Stimulated activated CD4-positive, alpha-beta T cell treated with anti-CD3 and anti-CD28 coated beads, Interleukin-4, amount 100 ng/mL, for 4 hours (primary cell): ENCODE measurements around the gene SLC13A3.

Source experiments
- DNase-seq, 2 experiments: peaks; one replicate each; pipeline ENCODE4 v3.0.0-alpha.2; 2020

The SLC13A3 gene

GRCh38 chr20:46602429-46602828 is 48.8 kb downstream of the SLC13A3 start:
- no peak for DNase-seq

- DNase-seq = no peak
These were observed 49.6 kb downstream of the SLC13A3 start for GRCh38 chr20:46601603-46602122.

GRCh38 chr20:46600286-46600752 is 50.9 kb downstream of the SLC13A3 start:
- DNase-seq = no peak

GRCh38 chr20:46599227-46599987 is 51.9 kb downstream of the SLC13A3 start:
- no peak for DNase-seq

DNA sequence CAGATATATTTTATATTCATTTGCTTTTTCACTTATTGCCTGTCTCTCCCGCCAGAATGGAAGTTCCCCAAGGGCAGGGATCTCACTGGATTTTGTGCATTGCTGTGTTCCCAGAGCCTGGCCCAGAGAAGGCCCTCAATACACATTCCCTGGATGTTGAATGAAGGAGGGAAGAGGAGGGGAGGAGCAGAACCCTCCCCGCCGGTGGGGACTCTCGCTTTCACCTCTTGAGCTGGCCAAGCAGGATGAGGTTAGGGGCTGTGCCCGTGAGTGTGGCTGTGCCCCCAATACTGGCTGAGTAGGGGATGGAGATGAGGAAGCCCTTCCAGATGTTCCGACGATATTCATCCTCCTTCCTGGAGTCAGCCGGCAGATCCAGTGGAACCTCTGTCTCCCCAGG is 55.3 kb downstream of the SLC13A3 start:
- DNase-seq = no peak

DNA sequence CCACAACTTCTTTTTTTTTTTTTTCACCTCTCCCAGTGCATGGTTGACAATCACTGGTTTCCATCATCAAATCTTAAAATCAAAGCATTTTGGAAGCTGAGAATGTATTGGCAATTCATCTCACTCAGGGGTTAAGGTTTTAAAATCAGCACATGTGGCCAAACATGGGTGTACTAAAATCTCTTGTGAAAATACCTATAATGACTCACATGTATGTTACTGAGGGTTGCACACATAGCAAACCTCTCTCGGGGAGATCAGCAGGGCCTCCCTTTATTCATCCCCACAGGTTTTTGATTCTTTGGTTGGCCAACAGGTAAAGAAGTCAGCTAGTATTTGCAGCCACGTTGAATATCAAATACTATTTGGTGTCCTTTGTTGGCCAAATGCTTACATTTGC is 56.5 kb downstream of the SLC13A3 start:
- DNase-seq = no peak

DNA sequence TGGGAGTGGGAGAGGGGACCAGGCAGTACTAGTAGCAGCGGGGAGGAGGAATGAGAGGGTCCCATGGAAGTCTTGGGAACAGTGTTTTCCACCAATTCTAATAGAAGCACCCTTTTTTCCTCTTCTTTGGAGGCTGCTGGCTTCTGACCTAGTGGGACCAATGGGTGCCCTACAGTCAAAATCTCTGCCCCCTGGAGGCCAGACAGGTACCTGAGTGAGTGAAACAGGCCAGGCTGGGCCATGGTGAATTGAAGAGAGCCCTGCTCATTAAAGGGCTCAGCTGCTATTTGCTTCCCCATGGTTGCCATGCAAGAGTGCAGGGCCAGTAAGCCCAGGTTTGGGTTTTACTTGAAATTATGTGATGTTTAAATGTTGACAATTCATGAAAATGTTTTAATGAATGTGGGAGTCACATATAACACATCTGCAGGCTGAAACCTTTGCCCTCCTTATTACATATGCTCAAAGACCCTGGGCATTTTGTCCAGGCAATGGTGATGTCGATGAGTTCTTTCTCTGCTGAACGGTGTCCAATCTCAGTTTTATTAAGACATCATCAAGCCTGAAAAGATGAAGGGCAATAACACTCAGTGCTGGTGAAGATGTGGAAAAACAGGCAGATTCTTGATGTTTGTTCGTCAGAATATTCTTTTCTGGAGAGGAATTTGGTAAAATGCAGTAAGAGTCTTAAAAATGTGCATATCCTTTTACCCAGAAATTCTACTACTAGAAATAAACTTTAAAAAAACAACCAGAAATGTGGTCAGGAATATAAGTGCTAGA is 58.5 kb downstream of the SLC13A3 start:
- no peak for DNase-seq

- DNase-seq = no peak
These were observed 60.8 kb downstream of the SLC13A3 start for GRCh38 chr20:46590443-46590842.

DNA sequence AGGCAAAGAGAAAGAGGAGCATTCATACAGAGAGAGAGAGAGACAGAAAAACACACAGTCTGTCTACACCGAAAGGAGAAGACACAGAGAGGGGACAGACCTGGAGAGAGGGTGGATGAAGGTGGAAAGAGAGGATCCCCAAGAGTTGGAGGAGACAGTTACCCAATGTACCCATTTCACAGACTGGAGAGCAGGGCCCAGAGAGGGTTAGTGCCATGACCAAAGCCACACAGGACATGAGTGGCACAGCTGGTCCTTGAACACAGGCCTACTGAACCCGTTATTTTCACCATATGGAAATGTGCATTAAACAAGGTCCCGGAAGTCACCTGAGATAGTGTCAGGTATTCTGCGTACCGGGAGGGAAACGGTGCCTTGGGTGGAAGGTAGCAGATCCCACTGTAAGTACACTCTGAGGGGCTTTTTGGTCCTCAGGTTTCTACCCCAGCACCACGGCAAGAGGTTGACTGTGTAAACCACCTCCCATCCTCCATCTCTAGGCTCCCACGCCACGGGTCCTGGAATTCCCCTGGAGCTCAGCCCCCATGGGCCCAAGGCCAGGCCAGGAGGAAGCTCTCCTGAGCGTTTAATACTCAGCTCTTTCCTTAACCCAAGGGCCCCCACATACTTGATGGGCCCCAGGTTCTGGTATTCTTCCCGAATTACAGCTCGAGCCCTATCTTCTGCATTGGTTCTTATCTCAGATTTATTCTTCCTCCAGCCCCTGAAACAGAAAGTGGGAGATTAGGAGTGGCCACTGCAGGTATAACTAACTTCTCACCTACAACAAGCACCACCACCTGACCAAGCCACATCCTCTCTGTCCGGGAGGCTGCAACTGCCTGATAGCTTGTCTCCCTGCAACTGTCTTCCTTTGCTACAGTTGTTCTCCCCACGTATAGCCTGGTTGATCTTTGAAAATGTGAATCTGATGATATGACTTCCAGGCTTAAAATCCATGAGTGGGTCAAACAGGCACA is 62.4 kb downstream of the SLC13A3 start:
- DNase-seq = no peak

DNA sequence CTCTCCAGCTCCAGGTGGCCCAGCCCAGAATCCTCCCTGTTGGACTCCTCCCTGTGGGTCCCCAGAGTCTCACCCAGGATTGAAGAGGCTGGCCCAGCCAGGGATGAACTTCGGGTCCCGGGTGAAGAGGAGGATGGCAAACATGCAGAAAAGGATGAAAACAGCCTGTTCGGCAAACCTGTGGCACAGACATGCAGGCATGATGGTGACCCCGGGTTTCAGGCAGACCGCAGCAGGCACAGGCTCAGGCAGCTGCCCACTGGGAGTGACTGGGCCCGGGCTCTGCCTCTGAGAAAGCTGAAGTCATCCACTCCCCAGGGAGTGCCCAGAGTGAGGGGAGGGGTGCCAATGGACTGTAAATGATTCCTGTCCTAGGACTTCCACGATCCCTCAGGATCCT is 63.3 kb downstream of the SLC13A3 start:
- DNase-seq = no peak

GRCh38 chr20:46586724-46587123 is 64.5 kb downstream of the SLC13A3 start:
- DNase-seq = no peak

GRCh38 chr20:46584508-46584907 is 66.8 kb downstream of the SLC13A3 start:
- no peak for DNase-seq

DNA sequence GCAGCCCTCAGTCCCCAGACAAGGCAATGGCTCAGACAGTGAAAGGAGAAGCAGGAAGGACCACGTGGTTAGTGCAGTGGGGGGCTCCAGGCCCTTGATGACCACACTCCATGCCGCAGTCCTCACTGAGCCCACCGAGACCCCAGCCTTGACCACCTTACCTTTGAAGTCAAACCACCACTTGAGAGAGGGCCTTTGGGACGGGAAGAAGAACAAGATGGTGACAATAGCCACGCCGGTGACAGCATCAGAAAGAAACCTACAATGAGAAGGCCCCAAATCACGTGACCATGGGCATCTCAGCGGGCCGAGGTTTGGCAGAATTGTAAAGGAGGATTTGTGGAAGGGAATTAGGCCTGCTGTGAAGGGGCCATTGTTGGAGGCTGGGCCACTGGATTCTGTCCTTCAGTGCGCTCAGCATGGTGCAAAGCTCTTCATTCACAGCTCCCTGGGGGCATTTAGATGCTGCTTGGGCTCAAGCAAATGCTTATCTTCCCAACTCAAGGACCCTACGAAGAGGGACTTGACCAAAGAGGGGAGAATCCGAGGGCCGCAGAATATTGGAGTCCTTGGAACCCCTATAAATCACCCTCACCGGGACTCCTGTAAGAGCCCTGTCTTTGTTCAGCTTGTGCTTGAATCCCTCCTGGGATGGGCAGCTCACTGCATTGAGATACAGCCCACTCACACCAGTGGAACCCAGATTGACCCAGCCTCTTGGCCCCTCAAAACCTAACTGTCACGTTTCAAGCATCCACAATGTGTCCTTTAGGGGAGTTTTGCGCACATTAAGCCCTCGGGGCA is 67.6 kb downstream of the SLC13A3 start:
- no peak for DNase-seq

DNA sequence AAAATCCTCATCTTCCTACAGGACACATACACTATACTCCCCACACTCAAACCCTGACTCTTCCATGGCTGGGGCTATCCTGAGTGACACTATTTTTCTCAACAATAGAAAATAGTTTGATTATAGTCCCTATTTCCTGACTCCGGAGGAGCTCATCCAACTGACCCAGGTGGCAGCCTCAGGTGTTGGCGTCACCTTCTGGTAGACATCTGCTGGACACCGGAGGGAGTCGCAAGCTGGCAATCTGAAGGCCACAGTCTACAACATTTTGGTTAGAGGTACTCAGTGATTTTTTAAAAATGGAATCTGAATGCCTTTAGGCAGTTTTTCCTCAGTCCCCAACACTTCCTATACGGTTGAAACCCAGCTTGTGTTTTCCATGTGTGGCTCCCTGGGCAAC is 68.6 kb downstream of the SLC13A3 start:
- DNase-seq = no peak

- no peak for DNase-seq
These were observed 69.9 kb downstream of the SLC13A3 start for GRCh38 chr20:46581391-46581790.

DNA sequence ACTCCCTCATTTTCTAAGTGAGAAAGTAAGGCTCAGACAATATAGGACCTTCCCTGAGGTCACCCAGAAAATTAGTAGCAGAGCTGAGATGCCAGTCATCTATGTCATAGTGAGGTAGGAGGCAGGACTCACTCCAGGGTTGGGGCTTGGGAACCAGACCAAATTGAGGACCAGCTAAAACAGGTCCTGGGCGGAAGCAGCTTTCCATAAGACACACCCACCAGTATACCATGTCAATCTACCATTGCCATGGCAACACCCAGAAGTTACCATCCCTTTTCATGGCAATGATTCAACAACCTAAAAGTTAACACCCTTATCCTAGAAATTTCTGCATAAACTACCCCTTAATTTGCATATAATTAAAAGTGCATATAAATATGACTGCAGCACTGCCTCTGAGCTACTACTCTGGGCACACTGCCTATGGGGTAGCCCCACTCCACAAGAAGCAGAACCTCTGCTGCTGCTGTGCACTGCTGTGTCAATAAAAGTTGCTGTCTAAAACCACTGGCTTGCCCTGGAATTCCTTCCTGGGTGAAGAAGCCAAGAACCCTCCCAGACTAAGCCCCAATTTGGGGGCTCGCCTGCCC is 70.5 kb downstream of the SLC13A3 start:
- DNase-seq = no peak

GRCh38 chr20:46578745-46579144 is 72.5 kb downstream of the SLC13A3 start:
- DNase-seq = no peak

- DNase-seq = no peak
These were observed 74.4 kb downstream of the SLC13A3 start for GRCh38 chr20:46576774-46577395.

DNA sequence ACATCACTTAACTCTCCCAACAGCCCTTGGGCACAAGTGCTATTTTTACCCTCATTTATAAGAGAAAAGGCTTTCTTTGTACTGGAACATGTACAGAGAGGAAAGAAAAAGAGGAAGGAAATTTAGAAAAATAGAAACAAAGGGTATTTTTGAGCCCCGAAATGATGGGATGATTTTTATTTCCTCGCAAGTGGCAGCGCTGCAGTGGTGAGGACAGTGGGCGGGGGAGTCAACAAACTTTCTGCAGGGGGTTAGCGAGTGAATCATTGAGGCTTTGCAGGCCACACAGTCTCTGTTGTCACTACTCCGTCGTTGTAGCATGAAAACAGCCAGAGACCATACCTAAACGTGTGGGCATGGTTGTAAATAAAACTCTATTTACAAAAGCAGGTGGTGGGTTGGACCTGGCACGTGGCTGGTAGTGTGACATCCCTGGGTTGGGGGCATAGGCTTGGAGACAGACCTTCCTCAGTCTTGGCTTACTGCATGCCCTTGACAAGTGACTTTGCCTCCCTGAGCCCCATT is 75.3 kb downstream of the SLC13A3 start:
- no peak for DNase-seq

- DNase-seq = no peak
These were observed 75.9 kb downstream of the SLC13A3 start for GRCh38 chr20:46575394-46575793.
